ENCODE results near the gene BNIP3.
"Not testable (repeated sequence)": the region's sequence is repeated elsewhere in the genome, so short reads cannot be mapped to it uniquely, and the experiment has no call there.

Gene BNIP3

DNA sequence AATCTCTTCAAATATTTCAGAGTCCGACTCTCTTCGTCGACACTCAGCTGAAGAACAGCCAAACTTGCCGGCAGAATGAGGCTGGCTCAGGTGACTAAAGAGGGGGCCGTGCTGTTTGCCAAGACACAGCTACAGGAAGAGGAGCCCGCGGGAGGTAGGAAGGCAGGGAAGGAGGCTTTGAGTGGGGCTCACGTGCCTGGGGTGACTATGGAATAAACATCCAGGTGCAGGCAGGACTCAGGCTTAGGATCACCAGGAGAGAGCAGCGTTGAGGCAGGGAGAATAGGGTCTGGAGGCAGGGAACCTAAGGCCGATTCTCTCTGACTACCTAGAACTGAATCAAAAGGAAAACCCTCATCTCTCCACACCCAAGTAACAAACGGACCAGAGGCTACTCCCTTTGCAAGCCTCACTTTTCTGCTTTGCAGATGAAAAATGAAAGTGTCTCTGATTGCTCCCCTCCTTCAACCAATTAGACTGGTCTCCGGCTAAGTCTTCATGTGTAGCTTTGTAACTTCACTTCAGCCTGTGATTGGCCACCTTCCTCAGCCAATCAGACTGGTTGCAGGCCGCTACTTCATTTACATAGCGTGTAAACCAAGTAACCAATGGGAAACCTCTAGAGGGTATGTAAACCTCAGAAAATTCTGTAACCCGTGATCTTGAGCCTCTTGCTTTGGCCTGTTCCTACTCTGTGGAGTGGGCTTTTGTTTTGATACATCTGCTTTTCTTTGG is 19.7 kb upstream of the BNIP3 start:
- peak; percentile 58 for DNase-seq (ENCODE audit: low read depth)

DNA sequence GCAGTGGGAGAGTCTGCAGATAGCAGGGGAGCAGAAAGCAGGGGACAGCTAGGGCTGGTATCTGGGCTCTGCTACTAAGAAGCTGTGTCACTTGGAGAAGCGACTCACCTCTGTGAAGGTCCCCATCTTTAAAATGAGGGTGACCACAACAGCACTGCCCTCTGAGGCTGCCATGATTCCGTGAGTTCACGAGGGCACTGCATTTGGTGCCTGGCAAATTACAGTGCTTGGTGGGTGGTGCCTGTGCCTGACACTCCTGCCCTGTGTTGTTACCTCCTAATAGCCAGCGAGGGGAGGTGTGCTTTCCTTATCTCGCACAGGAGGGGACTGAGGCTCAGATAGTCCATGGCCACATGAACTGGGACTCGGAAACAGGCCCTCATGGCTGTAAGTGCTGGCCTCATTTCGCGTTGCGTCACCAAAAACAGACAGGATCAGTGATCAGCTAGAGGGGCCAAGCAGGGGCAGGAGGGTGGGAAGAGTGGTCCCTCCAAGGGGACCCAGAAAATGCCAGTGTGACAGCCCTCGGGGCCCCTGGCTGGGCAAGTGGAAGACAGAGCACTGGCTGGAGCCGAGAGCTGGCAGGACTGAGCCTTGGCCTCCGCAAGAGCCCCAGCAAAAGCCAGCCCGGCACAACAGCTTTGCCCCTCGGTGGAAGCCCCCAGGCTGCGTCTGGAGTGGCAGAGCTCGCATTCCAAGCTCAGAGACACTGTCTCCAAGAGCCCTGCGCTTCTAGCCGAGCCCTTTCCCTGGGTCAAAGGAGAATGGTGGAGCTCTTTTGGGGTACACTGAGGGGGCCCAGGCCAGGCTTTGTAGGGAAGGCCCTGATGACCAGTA is 17.3 kb upstream of the BNIP3 start:
- no peak for DNase-seq (ENCODE audit: low read depth)

DNA sequence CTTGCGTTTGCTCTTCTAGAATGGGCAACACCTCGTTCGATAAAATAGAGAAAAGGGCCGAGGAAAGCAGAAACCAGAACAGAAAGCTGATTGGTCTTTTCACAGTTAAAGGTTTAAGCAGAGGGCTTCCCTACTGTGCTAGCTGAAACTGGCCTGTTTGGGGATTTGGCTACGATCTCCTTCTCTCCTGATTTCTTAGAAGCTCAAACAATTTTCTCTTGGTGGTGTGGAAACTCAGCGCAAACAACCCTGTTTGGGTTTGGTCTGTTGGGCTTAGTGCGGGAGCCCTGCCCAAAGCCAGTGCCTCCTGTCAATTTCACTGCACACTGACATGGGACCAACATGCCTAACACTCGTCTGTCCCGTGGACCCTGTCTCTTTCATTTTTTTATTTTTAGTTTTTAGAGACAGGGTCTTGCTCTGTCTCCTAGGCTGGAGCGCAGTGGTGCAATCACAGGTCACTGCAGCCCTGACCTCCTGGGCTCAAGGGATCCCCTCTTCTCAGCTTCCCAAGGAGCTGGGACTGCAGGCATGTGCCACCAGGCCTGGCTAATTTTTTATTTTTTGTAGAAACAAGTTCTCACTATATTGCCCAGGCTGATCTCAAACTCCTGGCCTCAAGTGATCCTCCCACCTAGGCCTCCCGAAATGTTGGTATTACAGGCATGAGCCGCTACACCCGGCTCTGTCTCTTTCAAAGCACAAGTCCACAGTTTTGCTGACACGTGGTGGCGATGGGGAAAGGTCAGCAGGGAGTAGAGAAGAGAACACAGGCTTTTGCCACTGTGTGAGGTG is 16.5 kb upstream of the BNIP3 start:
- no peak for DNase-seq (ENCODE audit: low read depth)

DNA sequence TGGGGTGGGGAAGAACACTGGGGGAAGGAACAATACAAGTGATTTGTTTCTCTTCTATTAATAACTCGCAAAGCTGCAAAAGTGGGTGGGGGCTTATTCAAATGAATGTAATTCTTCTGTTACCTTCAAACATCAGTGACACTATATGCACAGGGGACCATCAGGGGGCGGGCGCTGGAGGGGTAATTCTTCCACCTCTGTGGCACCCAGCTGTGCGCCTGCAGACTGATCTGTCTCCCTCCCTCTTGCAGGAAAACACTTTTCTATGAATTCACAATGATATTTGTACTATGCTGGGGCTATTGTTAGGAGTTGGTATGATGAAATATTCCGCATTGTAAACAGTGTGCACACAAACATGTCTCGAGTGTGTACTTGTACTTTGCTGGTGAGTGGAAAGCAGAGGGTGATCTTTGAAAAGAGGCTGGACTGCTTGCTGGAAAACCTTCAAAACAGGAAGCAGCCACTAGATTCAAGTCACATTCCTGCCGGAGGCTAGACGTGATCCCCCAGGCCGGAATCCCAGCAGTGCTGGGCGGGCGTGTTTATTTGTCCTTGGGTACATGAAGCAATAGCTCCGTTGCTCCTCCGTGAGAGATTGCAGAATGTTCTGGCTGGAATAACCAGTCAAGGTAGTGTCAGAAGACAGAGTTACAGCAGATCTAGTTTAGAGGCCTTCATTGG is 15.8 kb upstream of the BNIP3 start:
- peak; percentile 91 for DNase-seq (ENCODE audit: low read depth)

DNA sequence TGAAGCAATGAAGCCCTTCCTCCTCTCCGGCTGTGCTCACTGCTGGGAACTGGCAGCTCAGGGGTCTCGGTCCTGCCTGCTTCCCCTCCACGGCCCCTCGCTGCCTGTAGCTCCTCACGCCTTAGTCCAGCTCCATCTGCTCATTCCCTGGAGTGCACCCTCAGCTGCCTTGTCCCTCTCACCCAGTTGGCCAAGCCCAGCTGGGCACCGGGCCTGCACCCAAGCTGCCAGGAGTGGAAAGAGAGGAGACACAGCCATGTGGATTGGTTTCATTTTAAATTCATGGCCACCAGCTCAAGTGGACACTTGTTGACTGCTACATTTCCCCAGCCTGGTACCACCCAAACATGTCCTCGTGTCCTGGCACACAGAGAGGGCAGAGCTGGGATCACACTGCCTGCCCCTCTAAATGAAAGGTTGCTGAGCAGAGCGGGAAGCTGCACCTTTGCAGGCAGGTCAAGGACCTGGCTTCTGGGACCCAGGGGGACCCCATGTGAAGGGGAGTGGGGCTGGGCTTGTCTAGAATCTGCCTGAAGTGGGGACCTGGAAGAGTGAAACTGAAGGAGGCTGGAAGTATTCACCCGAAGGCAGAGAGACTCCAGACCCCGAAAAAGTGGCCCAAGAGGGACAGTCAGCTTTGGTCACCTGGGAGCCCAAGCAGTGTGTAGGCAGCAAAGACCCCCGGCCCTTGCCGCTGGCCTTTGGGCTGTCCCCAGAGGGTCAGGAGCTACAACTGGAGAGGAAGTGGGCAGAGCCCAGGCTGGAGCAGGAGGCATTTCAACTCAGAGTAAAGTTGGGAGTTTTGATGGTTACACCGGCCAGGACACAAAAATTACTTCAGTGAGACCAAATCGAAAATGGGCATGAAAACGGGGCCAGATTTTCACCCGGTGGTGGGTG is 15.0 kb upstream of the BNIP3 start:
- no peak for DNase-seq (ENCODE audit: low read depth)

DNA sequence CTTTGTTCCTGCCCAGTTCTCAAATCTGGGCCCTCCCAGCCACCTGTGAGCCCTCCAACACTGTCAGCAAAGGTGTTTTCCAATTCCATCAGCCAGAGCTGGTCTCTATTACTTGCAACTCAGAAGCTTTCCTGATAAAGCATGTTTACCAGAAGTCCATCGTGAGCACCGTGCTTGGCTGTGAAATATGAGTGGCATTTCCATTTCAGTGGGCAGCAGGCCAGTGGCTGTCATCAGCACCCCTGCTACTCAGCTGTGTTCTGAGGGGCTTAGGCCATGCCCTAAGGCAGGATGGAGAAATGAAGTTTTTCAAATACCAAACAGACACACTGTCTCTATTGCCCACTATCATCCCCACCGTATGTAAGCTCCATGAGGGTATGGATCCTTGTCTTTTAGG is 12.7 kb upstream of the BNIP3 start:
- peak; percentile 23 for DNase-seq (ENCODE audit: low read depth)

DNA sequence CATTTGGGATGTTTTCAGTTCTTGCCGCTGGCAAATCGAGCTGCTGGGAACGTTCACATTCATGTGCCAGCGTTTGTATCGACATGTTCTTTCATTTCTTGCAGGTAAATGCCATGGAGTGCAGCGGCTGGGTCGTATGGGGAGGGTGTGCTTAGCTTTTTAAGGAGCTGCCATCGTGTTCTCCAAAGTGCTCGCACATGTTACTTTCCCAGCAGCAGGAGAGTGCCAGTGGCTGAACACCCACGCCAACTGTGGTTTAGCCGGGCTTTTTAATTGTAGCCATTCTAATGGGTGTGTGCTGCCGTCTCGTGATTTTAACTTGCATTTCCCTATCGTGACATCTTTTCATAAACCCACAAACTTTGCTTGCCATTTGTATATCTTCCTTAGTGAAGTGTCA is 11.6 kb upstream of the BNIP3 start:
- no peak for DNase-seq (ENCODE audit: low read depth)

DNA sequence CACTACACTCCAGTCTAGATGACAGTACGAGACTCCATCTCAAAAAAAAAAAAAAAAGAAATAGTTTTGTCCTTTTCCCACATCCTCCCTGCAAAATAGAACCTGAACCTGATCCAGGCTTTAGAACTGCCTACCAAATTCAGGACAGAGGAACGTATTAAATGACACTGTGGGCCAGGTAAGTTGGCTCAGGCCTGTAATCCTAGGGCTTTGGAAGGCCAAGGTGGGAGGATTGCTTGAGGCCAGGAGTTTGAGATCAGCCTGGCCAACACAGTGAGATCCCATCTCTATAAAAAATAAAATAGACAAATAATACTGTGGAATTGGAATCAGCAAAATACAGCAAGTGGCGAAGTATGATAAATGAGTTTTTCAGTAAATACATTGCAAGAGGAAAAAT is 10.0 kb upstream of the BNIP3 start:
- no peak for DNase-seq (ENCODE audit: low read depth)

DNA sequence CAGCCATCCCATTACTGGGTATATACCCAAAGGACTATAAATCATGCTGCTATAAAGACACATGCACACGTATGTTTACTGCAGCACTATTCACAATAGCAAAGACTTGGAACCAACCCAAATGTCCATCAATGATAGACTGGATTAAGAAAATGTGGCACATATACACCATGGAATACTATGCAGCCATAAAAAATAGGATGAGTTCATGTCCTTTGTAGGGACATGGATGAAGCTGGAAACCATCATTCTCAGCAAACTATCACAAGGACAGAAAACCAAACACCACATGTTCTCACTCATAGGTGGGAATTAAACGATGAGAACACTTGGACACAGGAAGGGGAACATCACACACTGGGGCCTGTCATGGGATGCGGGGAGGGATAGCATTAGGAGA is 6.1 kb upstream of the BNIP3 start:
- not testable (repeated sequence) for DNase-seq (ENCODE audit: low read depth)

DNA sequence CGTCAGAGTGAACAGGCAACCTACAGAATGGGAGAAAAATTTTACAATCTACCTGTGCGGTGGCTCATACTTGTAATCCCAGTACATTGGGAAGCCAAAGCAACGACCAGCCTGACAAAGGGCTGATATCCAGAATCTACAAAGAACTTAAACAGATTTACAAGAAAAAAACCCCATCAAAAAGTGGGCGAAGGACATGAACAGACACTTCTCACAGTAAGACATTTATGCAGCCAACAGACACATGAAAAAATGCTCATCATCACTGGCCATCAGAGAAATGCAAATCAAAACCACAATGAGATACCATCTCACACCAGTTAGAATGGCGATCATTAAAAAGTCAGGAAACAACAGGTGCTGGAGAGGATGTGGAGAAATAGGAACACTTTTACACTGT is 5.6 kb upstream of the BNIP3 start:
- DNase-seq (ENCODE audit: low read depth) = not testable (repeated sequence)

DNA sequence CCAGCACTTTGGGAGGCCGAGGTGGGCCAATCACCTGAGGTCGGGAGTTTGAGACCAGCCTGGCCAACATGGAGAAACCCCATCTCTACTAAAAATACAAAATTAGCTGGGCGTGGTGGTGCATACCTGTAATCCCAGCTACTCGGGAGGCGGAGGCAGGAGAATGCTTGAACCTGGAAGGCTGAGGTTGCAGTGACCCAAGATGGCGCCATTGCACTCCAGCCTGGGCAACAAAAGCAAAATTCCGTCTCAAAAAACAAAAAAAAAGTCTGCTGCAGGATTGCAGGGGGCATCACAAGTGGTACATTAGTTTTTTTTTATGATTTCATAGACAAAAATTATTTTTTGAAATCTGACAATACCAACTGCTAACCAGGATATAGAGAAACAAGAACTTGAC is 5.1 kb upstream of the BNIP3 start:
- not testable (repeated sequence) for DNase-seq (ENCODE audit: low read depth)

DNA sequence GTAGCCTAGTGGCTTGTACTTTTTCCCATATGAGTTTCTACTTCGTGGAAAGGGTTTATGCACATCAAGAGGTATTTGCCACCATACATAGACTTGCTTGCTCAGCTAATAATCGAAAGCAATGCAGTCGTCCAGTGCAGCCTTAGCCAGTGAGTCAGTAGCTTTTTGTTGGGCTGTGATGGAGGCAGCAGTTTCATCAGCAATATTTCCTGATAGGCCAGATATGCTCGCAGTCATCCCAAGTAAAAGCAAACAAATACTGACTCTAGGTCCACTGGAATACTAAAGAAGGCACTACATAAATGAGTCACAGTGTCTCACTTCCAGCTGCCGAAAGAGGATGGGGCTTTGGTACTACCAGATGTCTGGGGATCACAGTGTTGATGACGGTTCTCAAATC is 2.1 kb upstream of the BNIP3 start:
- peak; percentile 97 for DNase-seq (ENCODE audit: low read depth)

DNA sequence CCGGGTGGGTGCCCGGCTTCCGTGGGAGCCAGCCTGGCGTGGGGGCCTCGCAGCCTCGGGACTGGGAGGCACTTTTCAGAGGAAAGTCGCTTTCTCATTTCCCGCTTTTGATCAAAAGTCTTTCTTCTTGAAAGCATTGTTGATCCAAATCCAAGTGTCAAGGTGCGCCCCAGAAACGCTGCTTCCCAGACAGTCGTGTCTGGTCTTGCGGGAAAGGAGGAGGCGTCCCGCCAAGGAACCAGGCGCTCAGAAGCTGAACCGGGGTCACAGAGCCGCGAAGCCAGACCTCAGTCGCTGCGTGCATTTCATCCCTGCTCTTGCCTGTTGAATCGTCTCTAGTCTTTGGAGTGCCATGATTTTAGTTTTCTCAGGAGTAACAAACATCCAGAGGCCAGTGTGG is 1.1 kb upstream of the BNIP3 start:
- DNase-seq (ENCODE audit: low read depth) = no peak

DNA sequence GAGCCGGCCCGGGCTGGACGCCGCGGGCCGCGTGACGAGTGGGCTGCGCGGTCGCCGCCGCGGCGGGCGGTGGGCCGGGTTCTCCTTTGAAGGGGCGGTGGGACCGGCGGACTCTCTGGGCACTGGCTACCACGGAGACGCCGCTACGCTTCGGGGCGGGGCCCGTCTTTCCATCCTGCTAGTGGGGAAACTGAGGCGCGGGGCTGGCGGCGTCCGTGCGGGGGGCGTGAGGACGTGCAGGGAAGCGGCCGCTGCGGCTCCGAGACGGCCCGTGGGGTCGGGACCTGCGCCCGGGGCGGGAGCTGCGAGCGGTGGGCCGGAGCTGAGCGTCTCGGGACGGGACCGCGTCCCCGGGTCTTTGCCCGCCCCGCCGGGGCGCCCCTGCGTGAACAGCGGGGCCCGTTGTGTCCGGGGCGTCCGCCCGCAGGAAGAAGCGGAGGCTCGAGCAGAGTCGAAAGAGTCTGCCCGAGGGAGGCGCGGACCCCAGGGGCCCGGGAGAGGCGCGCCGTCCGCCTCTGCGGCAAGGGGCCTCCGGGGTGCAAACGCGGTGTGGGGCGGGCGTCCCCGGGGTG is 548 bp upstream of the BNIP3 start:
- no peak for DNase-seq (ENCODE audit: low read depth)

DNA sequence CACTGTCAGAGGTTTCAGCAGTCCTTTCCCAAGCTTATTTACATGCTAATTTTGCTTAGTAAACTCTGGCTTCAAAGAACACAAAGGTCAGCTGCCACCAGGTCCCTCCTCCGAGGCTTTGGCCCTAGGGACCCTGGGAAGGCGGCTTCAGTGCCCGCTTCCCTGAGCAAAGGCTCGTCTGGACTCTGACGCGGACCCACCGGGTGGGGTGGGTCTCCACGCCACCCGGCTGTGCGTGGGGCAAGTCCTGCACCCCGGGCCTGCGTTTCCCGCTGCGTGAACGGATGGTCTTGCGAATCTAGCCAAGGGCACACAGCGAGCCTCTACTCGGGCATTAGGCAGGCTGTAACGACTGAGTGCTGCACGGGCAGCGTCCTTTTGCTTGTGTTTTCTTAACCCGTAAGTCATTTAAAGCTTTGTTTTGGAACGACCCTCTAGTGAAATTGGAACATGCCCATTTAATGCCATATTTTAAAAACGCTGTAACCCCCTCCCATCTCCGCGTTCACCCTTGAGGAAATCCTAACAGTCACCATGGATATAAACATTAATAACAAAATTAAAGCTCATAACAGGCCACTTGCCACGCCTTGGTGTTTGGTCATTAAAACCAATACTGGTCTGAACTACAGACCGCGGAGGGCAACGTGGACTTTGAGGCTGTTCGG is 828 bp downstream of the BNIP3 start:
- DNase-seq (ENCODE audit: low read depth) = peak; percentile 20

DNA sequence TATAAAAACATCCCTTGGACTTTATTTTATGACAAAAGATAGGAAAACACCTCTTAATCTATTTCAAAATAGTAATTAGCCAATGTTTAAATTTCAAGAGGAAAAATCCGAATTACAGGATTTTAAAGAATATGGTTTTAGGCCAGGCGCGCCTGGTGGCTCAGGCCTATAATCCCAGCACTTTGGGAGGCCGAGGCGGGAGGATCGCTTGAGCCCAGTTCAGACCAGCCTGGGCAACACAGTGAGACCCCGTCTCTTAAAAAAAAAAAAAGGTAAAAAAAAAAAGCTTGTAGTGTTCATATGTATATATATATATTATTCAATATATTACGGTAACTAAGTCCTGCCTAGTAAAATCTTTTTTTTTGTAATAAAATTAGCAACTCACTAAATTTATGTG is 1.4 kb downstream of the BNIP3 start:
- peak; percentile 18 for DNase-seq (ENCODE audit: low read depth)

DNA sequence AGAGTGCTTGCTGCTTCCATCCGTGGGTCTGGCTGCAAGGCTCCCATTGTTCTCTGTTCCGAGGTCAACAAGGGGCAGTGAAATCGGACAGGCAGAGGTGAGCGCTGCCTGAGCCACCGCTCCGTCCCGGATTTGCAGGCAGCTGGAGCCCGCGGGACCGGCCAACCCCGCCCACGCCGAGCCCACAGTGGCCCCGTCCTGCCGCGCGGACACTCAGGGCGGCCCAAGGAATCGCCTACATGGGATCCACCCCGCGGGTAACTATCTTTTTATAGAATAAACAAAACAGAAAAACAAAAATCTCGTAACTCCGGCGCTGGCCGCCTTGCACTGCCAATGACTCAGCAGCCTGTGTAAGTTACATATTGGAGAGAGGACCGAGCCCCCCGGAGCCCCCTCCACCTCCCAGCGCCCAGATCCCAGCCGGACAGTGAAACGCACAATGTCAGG is 1.9 kb downstream of the BNIP3 start:
- DNase-seq (ENCODE audit: low read depth) = peak; percentile 58

DNA sequence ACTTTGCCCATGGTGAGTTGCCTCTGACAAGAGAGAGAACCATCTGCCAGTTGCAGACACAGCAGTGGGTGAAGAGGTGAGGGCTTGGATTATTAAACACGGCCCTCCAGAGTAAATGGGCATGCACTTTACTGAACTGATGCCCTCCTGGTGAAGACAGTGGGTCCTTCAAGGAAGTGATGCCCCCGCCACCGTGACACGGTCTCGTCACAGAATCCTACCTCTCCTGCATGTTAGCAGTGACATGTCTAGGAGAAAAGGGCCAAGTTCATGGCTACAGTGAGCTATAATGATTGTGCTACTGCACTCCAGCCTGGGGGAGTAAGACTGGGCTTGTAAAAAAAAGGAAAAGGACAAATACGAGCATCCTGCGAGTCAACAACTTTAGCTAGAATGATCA is 2.4 kb downstream of the BNIP3 start:
- no peak for DNase-seq (ENCODE audit: low read depth)

DNA sequence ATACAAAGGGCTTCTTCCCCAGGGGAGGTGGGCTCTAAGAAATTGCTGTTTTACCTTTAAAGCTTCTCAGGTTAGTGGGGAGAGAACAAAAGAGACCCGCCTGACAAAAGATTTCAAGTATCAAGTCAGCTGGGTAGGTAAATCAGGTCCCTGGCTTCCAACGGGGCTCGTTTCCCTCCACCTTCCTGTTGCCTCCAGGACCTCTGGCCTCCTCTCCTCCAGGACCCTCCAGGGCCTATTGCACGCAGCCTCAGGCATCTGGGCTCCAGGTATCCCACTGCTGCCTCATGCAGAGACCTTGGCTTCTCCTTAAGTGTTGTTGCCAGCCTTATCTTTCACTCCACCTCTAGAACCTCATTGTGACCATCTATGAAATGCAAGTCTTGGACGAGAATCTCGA is 2.9 kb downstream of the BNIP3 start:
- DNase-seq (ENCODE audit: low read depth) = no peak

DNA sequence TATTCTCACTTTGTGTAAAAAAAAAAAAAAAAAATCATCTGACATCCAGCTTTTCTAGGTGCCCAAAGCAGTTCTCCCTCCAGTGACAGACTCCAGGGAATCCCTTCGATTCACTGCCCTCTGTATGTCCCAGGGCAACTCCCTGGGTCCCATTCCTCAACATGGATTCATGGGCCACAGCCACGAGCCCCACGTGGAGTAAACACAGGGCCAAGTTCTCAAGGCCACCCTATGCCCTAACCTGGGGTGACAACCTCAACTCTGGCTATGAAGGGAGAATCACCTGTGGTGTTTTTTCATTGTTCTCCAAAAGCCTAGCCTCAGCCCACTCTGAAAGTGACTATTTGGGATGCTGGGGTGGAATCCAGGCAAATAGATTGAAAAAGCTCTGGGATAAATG is 3.4 kb downstream of the BNIP3 start:
- no peak for DNase-seq (ENCODE audit: low read depth)
